H4 (cell line): ENCODE data around the gene TPST2. TPM values are rescaled to one million over a fixed set of nuclear protein-coding genes. Genes with fewer than 3 reads are reported as not detected.

ENCODE experiments used
- DNase-seq: peaks from one replicate; pipeline ENCODE4 v3.0.0-alpha.2; 2015; ENCODE audit warnings: low spot score
- total RNA-seq: library from RNA; depleted of rRNA; stranded (reverse); fragments of >200 nt; shearing (Covaris generic); gene quantifications from 2 replicates; pipeline ENCODE4 v1.2.3, GENCODE V29; 2014

The TPST2 gene
- total RNA-seq, 1 experiment from 2014 or later, result 13.8 TPM

GRCh38 chr22:26580240-26580962, 9.5 kb downstream of the TPST2 start:
- DNase-seq, result no peak

- DNase-seq, result no peak
Measured at GRCh38 chr22:26579331-26579886, 10.5 kb downstream of the TPST2 start.

- no peak for DNase-seq
Measured at GRCh38 chr22:26577081-26577480, 12.9 kb downstream of the TPST2 start.

- no peak for DNase-seq
Measured at GRCh38 chr22:26576026-26576680, 13.8 kb downstream of the TPST2 start.

- DNase-seq, result no peak
Measured at GRCh38 chr22:26574001-26574723, 15.8 kb downstream of the TPST2 start.

GRCh38 chr22:26573026-26573662, 16.8 kb downstream of the TPST2 start:
- DNase-seq, result no peak

- DNase-seq, result no peak
Measured at GRCh38 chr22:26570864-26571525, 18.9 kb downstream of the TPST2 start.

- DNase-seq, result no peak
Measured at GRCh38 chr22:26570115-26570514, 19.8 kb downstream of the TPST2 start.

- no peak for DNase-seq
Measured at GRCh38 chr22:26568207-26568706, 21.7 kb downstream of the TPST2 start.

- no peak for DNase-seq
Measured at GRCh38 chr22:26567610-26568009, 22.3 kb downstream of the TPST2 start.

GRCh38 chr22:26566994-26567393, 22.9 kb downstream of the TPST2 start:
- no peak for DNase-seq

- no peak for DNase-seq
Measured at GRCh38 chr22:26565889-26566288, 24.0 kb downstream of the TPST2 start.

- DNase-seq, result no peak
Measured at GRCh38 chr22:26565181-26565580, 24.8 kb downstream of the TPST2 start.

GRCh38 chr22:26564672-26565071, 25.3 kb downstream of the TPST2 start:
- no peak for DNase-seq

GRCh38 chr22:26564181-26564580, 25.8 kb downstream of the TPST2 start:
- no peak for DNase-seq

- DNase-seq, result no peak
Measured at GRCh38 chr22:26563022-26563421, 26.9 kb downstream of the TPST2 start.

- no peak for DNase-seq
Measured at GRCh38 chr22:26561756-26562417, 28.0 kb downstream of the TPST2 start.

GRCh38 chr22:26559961-26560575, 29.9 kb downstream of the TPST2 start:
- DNase-seq, result no peak

- DNase-seq, result no peak
Measured at GRCh38 chr22:26558248-26558895, 31.6 kb downstream of the TPST2 start.

GRCh38 chr22:26556904-26557303, 33.0 kb downstream of the TPST2 start:
- DNase-seq, result no peak
